Hematopoietic multipotent progenitor cell treated with erythropoietin and hydrocortisone succinate and interleukin-3 and kit ligand, for 8 days (in vitro differentiated cells): ENCODE measurements around the gene ITIH6.
"Not testable (repeated sequence)": the region's sequence is repeated elsewhere in the genome, so short reads cannot be mapped to it uniquely, and the experiment has no call there.

Source experiments
- DNase-seq: peaks from one replicate; pipeline ENCODE4 v3.0.0-alpha.2; 2015

The ITIH6 gene

GRCh38 chrX:54794795-54795194 lies 3.3 kb downstream of the ITIH6 start:
- DNase-seq, result no peak

- DNase-seq, result no peak
Measured at GRCh38 chrX:54794028-54794427, 4.0 kb downstream of the ITIH6 start.

- not testable (repeated sequence) for DNase-seq
Measured at GRCh38 chrX:54789405-54789804, 8.7 kb downstream of the ITIH6 start.

- no peak for DNase-seq
Measured at GRCh38 chrX:54788446-54788845, 9.6 kb downstream of the ITIH6 start.

GRCh38 chrX:54786967-54787366 lies 11.1 kb downstream of the ITIH6 start:
- DNase-seq, result peak; percentile 9

- DNase-seq, result peak; percentile 1
Measured at GRCh38 chrX:54785901-54786300, 12.2 kb downstream of the ITIH6 start.

- DNase-seq, result no peak
Measured at GRCh38 chrX:54776987-54777672, 20.9 kb downstream of the ITIH6 start.

GRCh38 chrX:54776061-54776460 lies 22.0 kb downstream of the ITIH6 start:
- no peak for DNase-seq

- not testable (repeated sequence) for DNase-seq
Measured at GRCh38 chrX:54774391-54775094, 23.5 kb downstream of the ITIH6 start.

GRCh38 chrX:54758114-54759055 lies 39.7 kb downstream of the ITIH6 start:
- no peak for DNase-seq

- DNase-seq, result no peak
Measured at GRCh38 chrX:54754854-54755253, 43.2 kb downstream of the ITIH6 start.

GRCh38 chrX:54748626-54749025 lies 49.4 kb downstream of the ITIH6 start:
- DNase-seq, result no peak

- DNase-seq, result no peak
Measured at GRCh38 chrX:54747733-54748393, 50.2 kb downstream of the ITIH6 start.

GRCh38 chrX:54746928-54747327 lies 51.1 kb downstream of the ITIH6 start:
- DNase-seq, result no peak

GRCh38 chrX:54745676-54746075 lies 52.4 kb downstream of the ITIH6 start:
- no peak for DNase-seq

GRCh38 chrX:54738567-54738966 lies 59.5 kb downstream of the ITIH6 start:
- not testable (repeated sequence) for DNase-seq

- not testable (repeated sequence) for DNase-seq
Measured at GRCh38 chrX:54736298-54736942, 61.6 kb downstream of the ITIH6 start.

GRCh38 chrX:54721424-54721823 lies 76.6 kb downstream of the ITIH6 start:
- no peak for DNase-seq

GRCh38 chrX:54715621-54716020 lies 82.4 kb downstream of the ITIH6 start:
- DNase-seq, result no peak

- no peak for DNase-seq
Measured at GRCh38 chrX:54714424-54714823, 83.6 kb downstream of the ITIH6 start.

- DNase-seq, result no peak
Measured at GRCh38 chrX:54711735-54712134, 86.3 kb downstream of the ITIH6 start.

- DNase-seq, result no peak
Measured at GRCh38 chrX:54710920-54711319, 87.1 kb downstream of the ITIH6 start.
